Measurements from ENCODE around the gene MTAP.

DNA sequence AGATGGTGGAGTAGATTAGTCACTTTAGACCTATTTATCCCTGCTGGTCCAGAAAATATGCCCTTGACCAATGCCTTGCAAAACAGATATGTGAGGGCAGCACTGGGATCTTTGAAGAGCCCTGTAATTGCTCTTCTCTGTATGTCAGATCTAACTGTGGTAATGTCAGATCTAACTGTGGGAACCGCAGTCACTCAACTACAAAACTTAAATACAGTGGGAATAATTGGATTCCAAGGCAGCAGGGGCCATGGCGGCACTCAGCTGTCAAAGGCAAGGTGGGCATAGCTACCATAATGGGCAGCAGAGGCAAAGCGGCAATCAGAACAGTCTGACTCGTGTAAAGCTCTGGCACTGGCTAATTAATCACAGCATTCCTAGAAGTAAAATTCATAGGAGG lies 46.2 kb downstream of the MTAP start:
- TF ChIP-seq, protein P1, sequence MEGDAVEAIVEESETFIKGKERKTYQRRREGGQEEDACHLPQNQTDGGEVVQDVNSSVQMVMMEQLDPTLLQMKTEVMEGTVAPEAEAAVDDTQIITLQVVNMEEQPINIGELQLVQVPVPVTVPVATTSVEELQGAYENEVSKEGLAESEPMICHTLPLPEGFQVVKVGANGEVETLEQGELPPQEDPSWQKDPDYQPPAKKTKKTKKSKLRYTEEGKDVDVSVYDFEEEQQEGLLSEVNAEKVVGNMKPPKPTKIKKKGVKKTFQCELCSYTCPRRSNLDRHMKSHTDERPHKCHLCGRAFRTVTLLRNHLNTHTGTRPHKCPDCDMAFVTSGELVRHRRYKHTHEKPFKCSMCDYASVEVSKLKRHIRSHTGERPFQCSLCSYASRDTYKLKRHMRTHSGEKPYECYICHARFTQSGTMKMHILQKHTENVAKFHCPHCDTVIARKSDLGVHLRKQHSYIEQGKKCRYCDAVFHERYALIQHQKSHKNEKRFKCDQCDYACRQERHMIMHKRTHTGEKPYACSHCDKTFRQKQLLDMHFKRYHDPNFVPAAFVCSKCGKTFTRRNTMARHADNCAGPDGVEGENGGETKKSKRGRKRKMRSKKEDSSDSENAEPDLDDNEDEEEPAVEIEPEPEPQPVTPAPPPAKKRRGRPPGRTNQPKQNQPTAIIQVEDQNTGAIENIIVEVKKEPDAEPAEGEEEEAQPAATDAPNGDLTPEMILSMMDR (IDR thresholded peaks at IDR 0.05; ENCODE audit: poor library complexity, severe bottlenecking): no peak
- TF ChIP-seq EP300 (conservative IDR thresholded peaks at IDR 0.05; ENCODE audit: poor library complexity, severe bottlenecking) (no peak), MXI1 (conservative IDR thresholded peaks at IDR 0.05; ENCODE audit: poor library complexity, severe bottlenecking) (no peak), POLR2AphosphoS5 (IDR thresholded peaks at IDR 0.05) (no peak), TAF1 (IDR thresholded peaks at IDR 0.05; ENCODE audit: low read depth) (no peak)

Data from neural cell (in vitro differentiated cells).